ENCODE results near the gene WWC1.

Gene WWC1

GRCh38 chr5:168291342-168291963, at the start of gene WWC1:
TSS of gene WWC1 (plus strand) at chr5:168291645. CDS start at chr5:168292153, 508 bp downstream.
- CTCF ChIA-PET: interaction anchor here (0.9 to 1.4 kb wide), 2 partner anchors 23 kb away, joined by 3 to 6 read pairs; no protein-coding TSS in a partner anchor
- POLR2A ChIA-PET: no interaction called here
- peak; percentile 4 for TF ChIP-seq CTCF (IDR thresholded peaks at IDR 0.05; ENCODE audit: control extremely low read depth, extremely low read depth, low read depth, missing control alignments)
- peak; percentile 77 for DNase-seq (ENCODE audit: extremely low spot score)

GRCh38 chr5:168244838-168245559, 46.4 kb upstream of the WWC1 start:
- ChIA-PET POLR2A (no interaction called here), CTCF (interaction anchor here (2.2 kb wide), 1 partner anchor 25 kb away, joined by 6 read pairs; no protein-coding TSS in a partner anchor)
- DNase-seq (ENCODE audit: extremely low spot score): no peak
- no peak for TF ChIP-seq CTCF (IDR thresholded peaks at IDR 0.05; ENCODE audit: control extremely low read depth, extremely low read depth, low read depth, missing control alignments)

GRCh38 chr5:168249923-168250322, 41.5 kb upstream of the WWC1 start:
- TF ChIP-seq CTCF (IDR thresholded peaks at IDR 0.05; ENCODE audit: control extremely low read depth, extremely low read depth, low read depth, missing control alignments): no peak
- ChIA-PET CTCF (no interaction called here), POLR2A (no interaction called here)
- DNase-seq (ENCODE audit: extremely low spot score): no peak

GRCh38 chr5:168251259-168251658, 40.2 kb upstream of the WWC1 start:
- no peak for TF ChIP-seq CTCF (IDR thresholded peaks at IDR 0.05; ENCODE audit: control extremely low read depth, extremely low read depth, low read depth, missing control alignments)
- CTCF ChIA-PET: no interaction called here
- DNase-seq (ENCODE audit: extremely low spot score): no peak
- POLR2A ChIA-PET: no interaction called here

GRCh38 chr5:168254013-168254693, 37.3 kb upstream of the WWC1 start:
- CTCF ChIA-PET: interaction anchor here (1.0 kb wide), 1 partner anchor 14 kb away, joined by 3 read pairs; no protein-coding TSS in a partner anchor
- POLR2A ChIA-PET: no interaction called here
- DNase-seq (ENCODE audit: extremely low spot score): no peak
- TF ChIP-seq CTCF (IDR thresholded peaks at IDR 0.05; ENCODE audit: control extremely low read depth, extremely low read depth, low read depth, missing control alignments): no peak

- CTCF ChIA-PET: interaction anchor here (1.0 to 1.3 kb wide), 3 partner anchors 8 to 10 kb away, joined by 3 to 5 read pairs (median 4); no protein-coding TSS in a partner anchor
- DNase-seq (ENCODE audit: extremely low spot score): no peak
- no peak for TF ChIP-seq CTCF (IDR thresholded peaks at IDR 0.05; ENCODE audit: control extremely low read depth, extremely low read depth, low read depth, missing control alignments)
- POLR2A ChIA-PET: no interaction called here
Observed at GRCh38 chr5:168260353-168261226, 30.9 kb upstream of the WWC1 start.

Data from GM10248 (cell line).